ENCODE results near the gene MAGEB6.
"Not testable (repeated sequence)": the region's sequence is repeated elsewhere in the genome, so short reads cannot be mapped to it uniquely, and the experiment has no call there.

The MAGEB6 gene, protein sequence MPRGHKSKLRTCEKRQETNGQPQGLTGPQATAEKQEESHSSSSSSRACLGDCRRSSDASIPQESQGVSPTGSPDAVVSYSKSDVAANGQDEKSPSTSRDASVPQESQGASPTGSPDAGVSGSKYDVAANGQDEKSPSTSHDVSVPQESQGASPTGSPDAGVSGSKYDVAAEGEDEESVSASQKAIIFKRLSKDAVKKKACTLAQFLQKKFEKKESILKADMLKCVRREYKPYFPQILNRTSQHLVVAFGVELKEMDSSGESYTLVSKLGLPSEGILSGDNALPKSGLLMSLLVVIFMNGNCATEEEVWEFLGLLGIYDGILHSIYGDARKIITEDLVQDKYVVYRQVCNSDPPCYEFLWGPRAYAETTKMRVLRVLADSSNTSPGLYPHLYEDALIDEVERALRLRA

DNA sequence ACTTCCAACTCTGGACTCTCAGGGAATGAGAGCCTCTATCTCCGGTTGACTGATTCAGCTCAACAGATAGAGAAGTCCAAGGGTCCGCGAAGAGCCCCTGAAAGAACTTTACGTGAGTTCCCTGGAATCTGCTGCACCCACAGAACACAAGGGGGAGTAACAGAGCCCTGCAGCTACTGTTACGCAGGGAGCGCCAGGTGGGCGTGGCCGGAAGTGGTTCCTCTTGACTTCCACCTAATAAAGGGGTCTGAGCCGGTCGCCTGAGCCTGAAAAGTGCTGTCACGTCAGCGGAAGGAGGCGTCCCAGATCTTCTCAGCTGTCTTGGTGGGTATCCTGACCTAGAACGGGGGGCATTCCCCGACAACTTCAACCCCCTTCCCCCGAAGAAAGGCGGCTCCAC is at the start of gene MAGEB6:
Gene MAGEB6 (plus strand): TSS at position 237 of the 400 bp plus-strand sequence. CDS start 1,407 bp downstream, outside the sequence.
- DNase-seq, result no peak

DNA sequence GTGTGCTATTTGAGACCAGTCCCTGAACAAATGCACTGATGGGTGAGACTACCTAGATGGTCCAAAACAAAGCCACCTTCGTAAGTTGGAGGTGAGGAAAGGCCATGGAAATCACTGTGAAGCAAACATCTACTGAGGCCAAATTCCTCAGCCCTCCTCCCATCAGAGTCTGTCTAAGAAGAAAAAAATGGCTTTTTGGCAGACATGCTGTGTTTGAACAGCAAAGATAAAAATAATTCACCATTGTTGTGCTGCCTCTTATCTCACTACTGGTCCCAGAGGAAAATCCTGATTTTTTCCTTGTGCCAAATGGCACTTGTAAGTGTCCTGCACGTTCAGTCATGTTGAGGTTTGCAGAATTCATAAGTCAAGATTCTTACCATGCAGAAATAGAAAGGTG is 46.2 kb upstream of the MAGEB6 start:
- no peak for DNase-seq

DNA sequence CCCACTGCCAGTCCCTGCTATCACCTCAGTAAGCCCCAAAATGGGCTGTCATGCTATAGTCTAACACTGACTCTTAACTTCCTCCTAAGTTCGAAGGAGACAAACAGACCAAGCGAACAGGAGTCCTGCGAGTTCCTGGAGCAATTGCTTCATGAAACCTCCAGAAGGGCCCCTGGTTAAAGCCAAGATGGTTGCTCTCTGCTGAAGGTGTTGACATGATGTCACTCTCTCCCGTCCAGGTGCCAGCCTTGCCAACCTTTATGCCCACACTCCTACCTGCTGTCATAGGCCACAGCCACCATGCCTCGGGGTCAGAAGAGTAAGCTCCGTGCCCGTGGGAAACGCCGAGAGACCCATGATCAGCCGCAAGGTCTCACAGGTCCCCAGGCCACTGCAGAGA is 31.9 kb upstream of the MAGEB6 start, which contains the start of gene MAGEB6B:
Gene MAGEB6B (plus strand): TSS at position 301 of the 400 bp plus-strand sequence. CDS start 0 bp downstream, at position 301.
- no peak for DNase-seq

DNA sequence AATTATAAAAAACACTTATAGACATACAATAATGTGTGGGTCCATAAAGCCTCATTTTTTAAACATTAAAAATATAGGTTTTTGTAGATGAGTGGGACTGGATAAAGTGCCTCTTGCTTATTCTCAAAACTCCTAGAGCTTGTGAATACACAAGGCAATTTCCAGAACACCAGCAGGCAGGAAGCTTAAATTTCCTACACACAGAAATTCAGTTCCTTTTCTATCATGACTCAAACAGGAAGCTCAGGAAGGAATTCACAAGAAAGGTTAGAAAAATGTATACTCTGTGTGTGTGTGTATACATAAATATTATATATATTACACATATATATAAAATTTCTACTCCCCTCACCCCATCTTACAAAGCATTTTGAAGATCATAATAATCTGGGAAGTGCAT is 11.3 kb downstream of the MAGEB6 start:
- no peak for DNase-seq

DNA sequence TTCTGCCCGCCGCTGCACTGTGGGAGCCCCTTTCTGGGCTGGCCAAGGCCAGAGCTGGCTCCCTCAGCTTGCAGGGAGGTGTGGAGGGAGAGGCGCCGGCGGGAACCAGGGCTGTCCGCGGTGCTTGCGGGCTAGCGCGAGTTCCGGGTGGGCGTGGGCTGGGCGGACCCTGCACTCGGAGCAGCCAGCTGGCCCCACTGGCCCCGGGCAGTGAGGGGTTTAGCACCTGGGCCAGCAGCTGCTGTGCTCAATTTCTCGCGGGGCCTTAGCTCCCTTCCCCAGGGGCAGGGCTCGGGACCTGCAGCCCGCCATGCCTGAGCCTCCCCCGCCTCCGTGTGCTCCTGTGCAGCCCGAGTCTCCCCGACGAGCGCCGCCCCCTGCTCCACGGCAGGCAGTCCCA is 12.5 kb downstream of the MAGEB6 start:
- DNase-seq, result not testable (repeated sequence)

DNA sequence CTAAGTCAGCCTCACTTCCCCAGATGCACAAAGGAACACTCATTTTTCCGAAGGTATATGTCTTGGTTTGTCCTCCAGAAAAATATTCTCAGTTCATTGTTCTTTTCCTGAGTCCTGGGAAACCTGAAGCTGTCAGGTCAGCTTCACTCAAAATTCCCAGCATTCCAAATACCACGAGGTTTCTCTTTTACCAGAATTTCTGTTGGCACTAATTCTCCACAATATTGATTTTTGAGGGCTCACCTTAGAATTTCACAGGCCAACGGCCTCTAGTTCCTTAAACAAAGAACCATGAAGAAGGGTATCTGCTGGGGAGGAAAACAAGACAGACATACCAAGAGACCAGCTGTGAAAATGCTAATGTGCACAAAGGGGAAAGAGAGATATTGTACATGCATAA is 15.8 kb downstream of the MAGEB6 start:
- no peak for DNase-seq

DNA sequence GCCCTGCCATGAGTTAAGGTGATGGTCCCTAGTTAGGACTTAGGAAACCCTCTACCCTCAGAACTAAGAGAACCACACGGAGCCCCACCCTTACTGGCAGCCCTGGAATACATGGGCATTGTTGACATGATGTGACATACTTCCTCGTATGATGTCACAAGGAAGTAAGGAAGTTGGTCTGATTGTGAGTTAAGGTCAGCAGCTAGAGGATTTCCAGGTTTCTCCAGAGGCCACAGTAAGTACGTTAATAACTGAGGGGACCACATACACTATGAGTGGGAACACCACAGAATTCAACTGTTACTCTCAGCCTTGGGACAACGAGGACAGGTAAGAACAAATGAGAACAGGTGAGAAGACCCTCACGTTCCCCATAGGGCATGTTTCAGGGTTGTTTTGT is 23.6 kb downstream of the MAGEB6 start, which contains the start of gene MAGEB5:
Gene MAGEB5 (plus strand): TSS at position 301 of the 400 bp plus-strand sequence. CDS start 1,133 bp downstream, outside the sequence.
- no peak for DNase-seq

DNA sequence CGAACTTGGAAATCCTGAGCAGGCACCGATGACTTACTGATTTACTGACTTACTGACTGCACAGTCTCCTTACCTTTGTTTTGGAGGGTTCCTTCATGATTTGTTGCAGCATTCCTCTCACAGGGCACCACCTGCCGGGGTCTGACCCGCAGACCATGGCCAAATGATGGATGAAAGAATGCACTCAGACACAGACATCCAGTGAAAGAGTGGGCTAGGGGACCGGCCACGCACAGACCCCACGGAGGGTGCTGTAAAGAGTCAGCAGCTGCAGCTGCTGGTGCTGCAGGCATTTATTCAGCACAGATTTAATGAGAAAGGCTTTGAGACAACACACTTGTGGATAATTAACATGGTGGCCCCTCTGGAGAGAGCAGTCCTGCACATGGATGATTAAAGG is 27.1 kb downstream of the MAGEB6 start:
- DNase-seq, result no peak

DNA sequence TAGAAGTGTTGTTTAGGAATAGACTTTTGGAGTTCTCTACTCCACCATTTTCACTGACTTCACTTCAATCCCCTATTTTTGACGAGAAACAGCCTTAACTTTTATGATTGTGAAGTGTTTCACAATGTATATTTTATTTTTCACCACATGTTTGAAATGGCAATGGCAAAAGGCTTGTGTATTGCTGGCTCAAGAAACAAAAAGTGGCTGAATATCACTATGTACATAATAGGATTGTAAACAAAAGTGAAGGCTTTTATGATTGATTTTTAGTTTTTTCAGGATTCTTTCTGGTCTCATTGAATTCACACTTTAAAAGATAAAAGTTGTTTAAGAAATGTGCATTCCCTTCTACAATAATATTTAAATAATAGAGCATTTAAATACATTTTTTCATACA is 41.9 kb downstream of the MAGEB6 start:
- no peak for DNase-seq

All from NCI-H748 treated with DMSO at 0.1 percent for 48 hours (cell line).